Jurkat, Clone E6-1 (cell line): ENCODE results near the gene DNAH17.

Source experiments
- DNase-seq: peaks from one replicate; pipeline ENCODE4 v3.0.0-alpha.2; 2011; ENCODE audit warnings: low read depth, low spot score
- H3K4me3 ChIP-seq: 2 replicates; pipeline ENCODE4 v1.5.1; 2011; ENCODE audit warnings: mild to moderate bottlenecking, low read length, control low read depth, moderate library complexity

The DNAH17 gene

DNA sequence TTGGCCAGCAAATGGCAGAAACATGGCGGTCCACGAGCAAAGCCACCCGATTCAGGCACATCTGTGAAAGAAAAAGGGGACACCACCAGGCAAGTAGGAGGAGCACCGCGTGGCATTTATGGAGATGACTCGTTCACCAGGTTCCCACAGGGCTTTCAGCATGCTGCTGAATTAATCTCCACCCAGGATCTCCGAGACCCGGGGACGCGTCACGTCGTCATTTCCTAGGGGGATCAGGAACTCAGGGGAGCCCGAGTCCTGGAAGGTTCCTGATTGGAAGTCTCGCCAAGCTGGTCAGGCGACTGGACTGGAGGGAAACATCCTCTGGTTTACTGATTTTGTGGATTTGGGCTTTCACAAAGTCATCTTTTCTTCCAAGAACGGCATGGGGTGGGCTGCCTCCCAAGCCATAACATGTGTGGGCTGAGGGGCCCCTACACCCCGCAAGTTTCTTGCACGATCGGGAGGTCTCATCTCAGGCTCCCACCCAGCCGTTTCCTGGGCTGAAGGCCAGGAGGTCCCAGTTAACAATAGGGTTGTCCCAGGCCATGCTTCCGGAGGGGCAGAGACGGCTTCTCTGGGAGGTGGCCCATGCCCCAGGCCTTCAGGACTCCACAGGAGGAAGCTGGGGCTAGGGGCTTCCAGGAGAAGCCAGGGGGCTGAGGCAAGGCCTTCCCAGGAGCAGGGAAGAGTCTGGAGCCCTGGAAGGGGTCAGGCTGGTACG is 645 bp downstream of the DNAH17 start:
- no peak for DNase-seq
- no peak overlapping the region for H3K4me3 ChIP-seq

DNA sequence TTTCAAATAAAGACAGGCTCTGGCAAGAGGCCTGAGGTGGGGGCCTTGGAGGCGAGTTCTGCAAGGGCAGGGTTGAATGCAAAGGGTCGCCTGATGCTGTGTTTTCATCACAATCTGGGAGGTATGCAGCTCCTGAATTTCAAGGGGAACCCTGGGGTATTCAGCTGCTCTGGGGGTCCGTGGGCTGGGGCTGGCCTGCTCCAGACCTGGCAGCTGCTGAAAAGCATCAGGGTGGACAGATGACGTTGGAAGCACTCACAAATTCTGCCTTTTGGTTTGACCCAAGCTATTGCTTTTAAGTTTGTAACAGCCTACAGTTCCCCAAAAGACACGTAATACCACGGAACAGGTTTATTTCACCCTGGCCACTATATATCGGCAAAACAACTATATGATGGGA is 1.3 kb downstream of the DNAH17 start:
- DNase-seq = no peak
- no peak overlapping the region for H3K4me3 ChIP-seq

DNA sequence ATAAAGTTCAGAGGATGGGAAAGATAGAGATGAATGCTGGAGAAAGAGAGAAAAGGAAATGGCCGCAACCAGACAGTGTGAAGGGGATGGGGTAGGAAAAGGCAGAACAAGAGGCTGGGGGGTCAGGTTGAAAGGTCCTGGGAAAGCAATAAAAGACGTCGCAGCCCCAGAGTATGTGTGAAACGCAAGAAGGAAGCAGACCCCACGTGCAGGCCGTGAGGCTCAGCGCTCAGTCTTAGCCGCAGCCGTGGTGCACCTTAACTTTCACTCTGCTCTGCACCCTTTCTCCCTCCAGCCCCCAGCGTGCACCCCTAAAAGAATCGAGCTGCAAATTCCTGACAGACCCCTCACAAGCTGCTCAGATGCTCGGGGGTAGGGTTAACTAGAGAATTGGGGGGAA is 1.9 kb downstream of the DNAH17 start:
- H3K4me3 ChIP-seq = no peak overlapping the region
- DNase-seq = no peak

DNA sequence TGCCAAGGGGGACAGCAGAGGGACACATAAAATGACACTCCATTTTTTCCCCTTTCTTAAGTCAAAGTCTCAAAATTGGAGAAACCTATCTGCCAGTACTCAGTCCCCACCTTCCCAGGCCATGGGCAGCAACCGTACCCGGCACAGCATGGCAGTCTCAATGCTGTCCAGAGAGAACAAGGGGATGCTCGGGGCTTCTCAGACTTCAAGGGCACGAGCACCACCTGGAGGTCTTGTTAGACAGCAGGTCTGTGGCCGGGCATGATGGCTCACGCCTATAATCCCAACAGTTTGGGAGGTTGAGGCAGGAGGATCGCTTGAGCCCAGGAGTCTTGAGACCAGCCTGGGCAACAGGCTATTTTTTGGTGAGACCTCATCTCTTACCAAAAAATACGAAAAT is 3.2 kb downstream of the DNAH17 start:
- DNase-seq = peak; percentile 24
- no peak overlapping the region for H3K4me3 ChIP-seq

DNA sequence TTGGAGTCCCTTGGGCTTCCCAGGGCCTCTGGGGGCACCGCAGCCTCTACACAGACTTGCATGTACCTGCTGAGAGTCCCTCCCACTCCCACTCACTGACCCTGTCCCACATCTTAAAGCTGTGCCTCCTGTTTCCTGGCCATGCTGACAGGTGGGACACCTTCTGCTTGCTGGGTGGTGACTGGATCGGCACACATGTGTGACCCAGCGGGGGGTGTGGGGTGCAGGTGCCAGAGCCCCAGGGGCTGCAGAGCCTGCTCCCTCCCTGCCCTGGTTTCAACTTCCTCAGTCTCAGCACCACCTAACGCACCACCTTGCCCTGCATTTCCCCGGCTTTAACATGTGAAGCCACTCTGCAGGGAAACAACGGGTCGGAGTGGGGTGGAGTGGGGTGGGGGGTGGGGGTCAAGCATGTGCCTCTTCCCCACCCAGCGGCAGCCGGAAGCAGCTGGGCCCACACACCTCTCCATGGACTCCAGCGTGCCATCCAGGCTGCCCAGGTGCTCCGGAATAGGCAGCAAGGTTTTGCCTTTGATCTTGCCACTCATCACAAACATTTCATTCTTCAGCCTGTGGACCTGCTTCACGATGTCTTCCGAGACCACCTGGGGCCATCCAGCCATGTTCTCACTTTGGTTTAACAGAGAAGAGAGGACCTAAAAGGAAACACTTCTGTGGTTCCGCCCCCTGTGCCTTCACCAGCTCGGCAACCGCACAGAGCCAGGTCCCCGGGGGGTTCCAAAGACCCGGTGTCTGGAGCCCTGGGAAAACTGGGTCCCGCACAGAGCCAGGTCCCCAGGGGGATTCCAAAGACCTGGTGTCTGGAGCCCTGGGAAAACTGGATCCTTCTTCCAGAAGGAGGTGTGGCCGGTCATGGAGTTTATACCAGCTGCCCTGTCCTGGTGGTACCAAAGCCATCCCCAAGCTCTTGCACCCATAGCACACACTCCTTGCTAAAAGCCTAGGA is 4.7 kb downstream of the DNAH17 start:
- DNase-seq = no peak
- H3K4me3 ChIP-seq = no peak overlapping the region

DNA sequence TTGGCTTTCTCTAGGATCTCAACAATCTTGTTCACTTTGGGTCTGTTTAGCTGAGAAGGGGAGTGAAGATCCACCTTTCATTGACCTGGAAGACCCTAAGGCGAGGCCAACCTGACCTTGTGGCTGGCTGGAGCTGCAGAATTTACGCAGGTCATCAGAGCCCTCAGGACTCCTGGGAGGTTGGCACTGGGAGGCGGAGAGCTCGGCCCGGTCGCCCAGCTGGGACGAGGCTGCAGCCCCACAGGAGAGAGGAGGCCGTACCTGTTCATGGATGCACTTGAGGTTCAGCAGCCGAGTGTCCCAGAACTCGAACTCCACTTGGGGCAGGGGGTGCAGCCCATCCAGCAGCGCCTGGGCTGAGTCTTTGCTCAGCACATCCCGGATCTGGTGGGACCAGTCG is 5.9 kb downstream of the DNAH17 start:
- no peak overlapping the region for H3K4me3 ChIP-seq

DNA sequence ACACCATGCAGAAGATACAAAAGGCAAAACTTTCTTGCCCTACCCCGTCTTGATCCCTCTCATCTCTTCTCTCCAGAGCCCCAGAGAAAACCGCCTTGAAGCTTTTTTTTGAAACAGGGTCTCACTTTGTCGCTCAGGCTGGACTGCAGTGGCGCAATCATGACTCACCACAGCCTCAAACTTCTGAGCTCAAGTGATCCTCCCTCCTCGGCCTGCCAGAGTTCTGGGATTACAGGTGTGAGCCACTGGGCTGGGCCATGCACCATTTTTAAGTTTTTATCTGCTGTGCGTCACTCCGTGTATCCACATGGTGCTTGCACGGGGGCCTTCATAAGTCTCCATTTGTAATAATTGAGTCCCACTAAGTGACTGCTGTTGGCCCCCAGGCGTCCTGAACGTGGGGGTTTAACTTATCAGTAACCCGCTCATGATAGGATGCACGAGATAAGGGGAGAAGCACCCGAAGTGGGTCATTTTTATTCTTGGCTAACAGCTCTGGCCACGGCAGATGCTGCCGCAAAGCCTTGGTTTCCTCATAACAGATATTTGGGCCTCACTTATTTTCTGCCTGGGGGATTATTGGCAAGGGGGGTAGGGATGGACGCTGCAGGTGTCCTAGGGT is 8.6 kb downstream of the DNAH17 start:
- no peak for DNase-seq
- H3K4me3 ChIP-seq = no peak overlapping the region

More for the DNA sequence above, 5.9 kb downstream of the DNAH17 start:
- no peak for DNase-seq

DNA sequence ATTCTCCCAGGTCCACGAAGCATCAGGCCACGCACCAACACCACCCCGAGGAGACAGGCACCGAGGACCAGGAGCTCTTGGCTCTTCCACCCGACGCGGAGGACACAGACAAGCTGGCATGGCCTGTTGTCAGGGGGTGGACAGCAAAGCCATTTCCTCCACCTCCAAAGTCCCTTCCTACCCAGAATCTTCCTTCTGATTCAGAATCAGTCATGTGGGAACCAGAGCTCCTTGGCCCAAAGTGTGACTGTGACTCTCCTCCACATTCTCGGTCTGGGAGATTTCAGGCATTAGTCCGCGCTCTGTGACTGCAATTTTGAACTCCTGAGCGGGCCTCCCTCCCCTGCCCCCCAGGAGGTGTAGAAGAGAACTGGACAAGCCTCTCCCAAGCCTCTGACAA is 9.2 kb downstream of the DNAH17 start:
- H3K4me3 ChIP-seq = no peak overlapping the region
- DNase-seq = no peak

DNA sequence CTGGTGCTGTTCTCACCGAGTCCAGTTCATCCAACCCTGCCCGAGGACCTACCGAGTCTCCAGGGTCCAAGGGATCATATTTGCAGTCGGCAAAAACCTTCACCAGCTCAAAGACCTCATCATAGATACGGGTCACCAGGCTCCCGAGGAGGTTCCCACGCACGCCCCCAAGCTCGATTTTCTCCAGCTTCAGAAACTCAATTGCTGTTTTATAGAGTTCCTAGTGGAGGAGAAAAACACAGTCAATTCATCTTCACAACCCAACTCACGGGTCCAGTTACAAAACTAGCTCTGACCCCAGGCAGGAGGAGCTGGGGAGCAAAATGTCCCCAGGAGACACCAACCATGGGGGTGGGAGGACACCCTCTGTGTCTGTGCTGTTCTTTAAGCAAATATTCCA is 10.2 kb downstream of the DNAH17 start:
- DNase-seq = no peak
- no peak overlapping the region for H3K4me3 ChIP-seq

DNA sequence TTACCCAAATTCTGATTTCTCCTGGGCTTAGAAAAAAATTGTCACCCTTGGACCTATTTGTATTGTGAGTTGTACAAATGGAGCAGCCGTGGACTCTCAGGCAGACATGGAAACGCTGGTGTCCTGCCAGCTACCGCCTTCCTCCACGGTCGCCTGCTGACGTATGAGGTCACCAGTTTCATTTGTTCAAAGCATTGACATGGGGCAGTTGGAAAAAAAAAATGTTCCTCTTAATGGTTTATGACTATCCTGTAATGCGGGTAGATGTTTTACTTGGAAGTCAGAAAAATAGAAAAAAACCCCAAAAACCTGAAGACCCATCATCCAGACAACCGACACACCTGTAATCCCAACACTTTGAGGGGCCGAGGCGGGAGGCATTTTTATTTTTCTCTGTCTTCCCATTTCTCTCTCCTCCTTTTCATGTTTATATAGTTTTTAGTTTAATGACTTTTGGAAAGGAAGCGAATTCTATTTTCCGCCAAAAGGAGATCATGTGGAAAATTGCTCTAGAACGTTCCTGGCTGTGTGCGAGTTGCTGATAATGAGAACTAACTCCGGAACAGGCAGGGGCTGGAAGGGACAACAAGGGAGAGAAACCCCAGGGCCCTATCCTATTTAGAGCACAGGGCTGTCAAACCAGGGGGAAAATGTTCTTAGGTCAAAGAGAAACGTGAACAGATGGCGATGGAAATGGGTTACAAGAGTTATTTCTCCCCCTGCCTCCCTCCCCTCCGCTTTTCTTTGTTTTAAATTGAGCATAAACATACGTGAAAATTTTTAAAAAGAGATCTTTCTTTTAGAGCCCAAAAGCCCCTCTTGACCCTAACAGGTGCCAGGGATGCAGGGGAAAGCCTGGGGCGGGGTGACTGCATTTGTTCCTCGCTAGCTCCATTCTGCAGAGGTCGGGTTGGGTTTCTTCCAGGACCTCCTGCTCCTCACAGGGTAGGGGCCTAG is 13.7 kb downstream of the DNAH17 start:
- H3K4me3 ChIP-seq = no peak overlapping the region
- no peak for DNase-seq

DNA sequence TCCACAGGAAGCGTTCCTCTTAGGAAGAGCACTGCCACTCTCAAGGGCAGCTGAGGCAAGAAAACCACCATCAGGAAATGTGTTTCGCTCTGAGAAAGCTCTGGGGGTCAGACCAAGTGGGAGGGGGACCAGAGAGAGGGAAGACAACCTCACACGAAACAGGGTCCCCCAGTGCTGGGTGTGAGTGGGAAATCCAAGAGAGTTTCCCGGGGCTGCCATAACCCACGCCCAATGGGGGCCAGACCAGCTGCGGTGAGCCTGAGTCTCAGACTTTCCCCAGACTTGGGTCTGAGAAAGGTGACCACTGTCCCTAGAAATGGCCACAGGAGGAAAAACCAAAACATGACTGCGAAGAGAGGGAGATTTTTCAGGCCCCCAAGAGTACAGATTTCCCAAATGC is 14.5 kb downstream of the DNAH17 start:
- no peak for DNase-seq

DNA sequence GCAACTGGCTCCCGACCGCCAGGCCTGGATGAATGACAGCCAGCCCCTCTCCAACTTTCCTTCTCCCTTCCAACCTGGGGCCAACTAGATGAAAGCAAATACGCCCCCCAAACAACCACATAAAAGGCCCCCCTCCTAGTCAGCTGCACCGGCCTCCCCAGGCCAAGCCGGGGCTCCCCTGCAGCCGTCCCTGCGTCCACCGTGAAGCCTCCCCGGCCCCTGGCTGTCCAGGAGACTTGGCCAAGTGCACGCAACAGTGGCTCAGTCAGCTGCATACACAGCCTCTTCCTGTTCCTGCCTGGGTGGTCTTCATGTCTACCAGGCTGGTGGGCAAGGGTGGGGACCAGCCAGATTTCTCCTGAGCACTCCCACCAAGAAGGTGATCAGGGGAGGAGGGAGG is 16.0 kb downstream of the DNAH17 start:
- H3K4me3 ChIP-seq = no peak overlapping the region
- no peak for DNase-seq

More for the DNA sequence above, 14.5 kb downstream of the DNAH17 start:
- H3K4me3 ChIP-seq = no peak overlapping the region

DNA sequence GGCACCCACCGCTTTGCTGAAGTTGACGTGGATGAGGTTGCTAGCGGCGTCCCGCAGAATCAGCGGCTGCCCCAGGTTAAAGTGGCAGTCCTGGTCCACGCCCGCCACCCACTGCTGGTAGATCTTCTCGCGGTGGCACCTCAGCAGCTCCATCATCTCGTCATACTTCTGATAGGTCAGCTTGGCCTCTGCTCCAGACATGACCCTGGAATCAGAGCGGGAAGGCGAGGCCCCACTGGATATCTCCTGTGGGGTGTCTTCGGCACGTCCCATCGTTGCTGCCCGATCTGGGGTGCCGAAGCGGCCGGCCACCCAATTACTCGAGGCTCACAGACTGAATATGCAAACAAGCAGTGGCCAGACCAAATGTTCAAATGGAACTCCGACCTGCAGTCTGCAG is 16.5 kb downstream of the DNAH17 start:
- H3K4me3 ChIP-seq = no peak overlapping the region
- no peak for DNase-seq

DNA sequence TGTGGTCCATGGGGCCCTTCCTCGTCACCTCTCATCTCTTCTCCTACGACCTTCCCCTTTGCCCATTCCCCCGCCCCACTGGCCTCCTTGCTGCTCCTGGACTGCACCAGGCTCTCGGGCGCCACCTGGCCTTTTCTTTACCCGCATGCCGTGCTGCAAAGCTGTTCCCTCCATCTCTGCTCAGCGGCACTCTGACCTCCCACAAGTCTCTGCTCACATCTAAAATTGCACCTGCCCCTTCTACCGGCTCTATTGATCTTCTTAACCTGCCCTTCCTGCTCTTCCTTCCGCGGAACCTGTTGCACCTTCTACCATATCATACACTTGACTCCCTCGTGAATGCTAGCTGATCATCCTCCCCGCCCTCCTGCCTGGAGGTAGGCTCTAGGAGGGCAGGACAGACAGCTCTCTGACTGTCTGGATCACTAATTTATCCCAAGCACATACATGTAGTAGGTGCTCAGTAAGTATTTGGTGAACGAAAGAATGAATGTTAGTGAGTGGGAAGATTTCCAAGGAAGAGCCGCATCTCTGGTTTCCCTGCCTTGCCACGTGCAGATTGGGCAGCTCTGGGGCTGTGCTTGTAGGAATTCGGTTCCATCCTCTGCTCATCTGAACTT is 17.3 kb downstream of the DNAH17 start:
- H3K4me3 ChIP-seq = no peak overlapping the region
- DNase-seq = no peak

DNA sequence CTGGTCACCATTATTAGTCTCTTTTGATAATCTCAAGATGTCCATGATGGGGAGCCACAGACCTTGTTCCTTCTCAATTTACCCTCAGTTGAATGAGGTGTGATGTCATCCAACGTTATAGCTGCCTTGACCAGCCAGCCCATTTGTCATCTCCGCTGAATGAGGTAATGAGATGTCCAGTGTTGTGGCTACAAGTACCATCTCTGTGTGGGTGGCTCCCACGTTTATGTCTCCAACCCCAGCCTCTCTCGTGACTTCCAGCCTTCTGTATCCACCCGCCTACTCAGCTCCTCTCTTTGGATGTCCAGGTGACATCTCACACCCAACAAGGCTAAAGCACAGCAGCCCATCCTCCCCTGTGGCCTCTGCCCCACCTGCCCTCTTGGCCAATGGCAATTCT is 18.2 kb downstream of the DNAH17 start:
- no peak for DNase-seq
- no peak overlapping the region for H3K4me3 ChIP-seq

DNA sequence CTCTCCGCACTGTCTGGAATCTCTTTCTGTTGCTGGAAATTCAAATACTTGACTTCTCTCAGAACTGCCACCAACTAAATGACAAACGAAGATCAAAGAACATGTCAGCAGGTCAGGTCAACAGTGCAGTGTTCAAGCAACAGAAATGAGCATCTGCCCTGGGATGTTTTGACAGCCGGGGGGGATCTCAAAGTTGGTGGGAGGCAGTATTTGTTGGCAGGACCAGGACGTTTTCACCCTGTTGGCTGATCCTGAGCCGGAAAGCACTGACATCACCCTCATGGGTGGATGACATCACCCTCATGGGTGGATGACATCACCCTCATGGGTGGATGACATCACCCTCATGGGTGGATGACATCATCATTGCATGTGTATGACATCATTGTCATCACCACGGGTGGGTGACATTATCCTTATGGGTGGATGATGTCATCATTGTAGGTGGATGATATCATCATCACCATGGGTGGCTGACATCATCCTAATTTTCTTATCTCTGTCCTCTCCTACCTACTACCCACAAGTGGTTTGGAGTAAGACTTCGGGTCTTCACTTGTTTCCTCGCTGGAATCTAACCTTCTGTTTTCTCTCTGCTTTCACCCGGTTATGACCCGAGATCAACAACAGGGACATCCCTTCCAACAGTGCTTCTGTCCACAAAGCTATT is 18.9 kb downstream of the DNAH17 start:
- DNase-seq = no peak
- no peak overlapping the region for H3K4me3 ChIP-seq

DNA sequence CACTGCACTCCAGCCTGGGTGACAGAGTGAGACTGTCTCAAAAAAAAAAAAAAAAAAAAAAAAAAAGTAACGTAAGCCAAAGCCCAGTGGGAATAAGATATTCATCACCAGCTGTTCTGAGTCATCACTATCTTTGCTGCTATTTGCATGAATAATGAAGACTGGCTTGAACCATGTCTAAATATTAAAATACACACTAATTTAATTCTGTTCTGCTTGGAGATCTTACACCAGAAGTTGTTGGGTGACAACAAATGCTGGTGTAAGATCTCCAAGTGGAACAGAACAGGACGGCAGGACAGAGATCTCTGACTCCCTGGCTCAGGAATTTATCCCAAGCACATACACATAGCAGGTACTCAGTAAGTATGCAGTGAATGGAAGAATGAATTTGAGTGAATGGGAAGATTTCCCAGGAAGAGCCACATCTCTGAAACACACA is 19.6 kb downstream of the DNAH17 start:
- H3K4me3 ChIP-seq = no peak overlapping the region
- no peak for DNase-seq

DNA sequence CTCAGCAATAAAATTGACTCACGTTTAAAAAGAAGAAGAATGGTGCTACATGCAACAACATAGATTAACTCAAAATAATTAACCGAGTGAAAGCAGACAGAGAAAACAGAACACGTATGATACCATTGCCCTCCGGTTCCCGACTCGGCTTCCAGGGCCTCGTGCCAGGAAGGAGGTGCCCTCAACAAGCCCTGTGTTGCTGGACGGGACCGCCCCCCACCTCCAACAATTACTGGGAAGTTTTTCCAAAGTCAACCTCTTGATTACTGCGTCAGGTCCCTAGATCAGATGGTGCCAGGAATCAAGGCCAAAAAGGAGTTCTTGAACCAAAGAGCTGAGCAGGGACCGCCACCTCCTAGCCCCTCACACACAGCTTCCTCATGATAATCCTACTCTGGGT is 20.4 kb downstream of the DNAH17 start:
- no peak overlapping the region for H3K4me3 ChIP-seq
- no peak for DNase-seq
